ENCODE measurements around the gene IL20RB. TPM values are rescaled to one million over a fixed set of nuclear protein-coding genes. Genes with fewer than 3 reads are reported as not detected.

IL20RB gene
- polyA plus RNA-seq, 3 donors, result 0.16 to 1.2 TPM; not detected in 1

- Mint-ChIP-seq H3K27ac (peak overlapping the region in 1 of 7 donors; percentile 43), H3K36me3 (peaks cover 21 to 23% of the 10 kb centered on the region in 2 donors), H3K4me3 (no peak overlapping the region), H3K9me3 (no peaks in the 10 kb centered on the region), H3K4me1 (peaks cover 29% of the 10 kb centered on the region), H3K27me3 (ENCODE audit: low read depth in 3 of 3) (no peaks in the 10 kb centered on the region)
- intact Hi-C loops (cut with micrococcal nuclease), result no loop called here
- Histone ChIP-seq H3K79me2 (ENCODE audit: insufficient read depth, low read length) (peaks cover 56% of the 10 kb centered on the region), H4K20me1 (ENCODE audit: insufficient read depth, low read length) (peaks cover 62% of the 10 kb centered on the region), H3K4me2 (replicated peaks; ENCODE audit: extremely low read depth, low read length, poor library complexity, severe bottlenecking) (no peak overlapping the region), H3K9me3 (replicated peaks in 1 of 2; ENCODE audit: control insufficient read depth in 1 of 2, insufficient read depth in 1 of 2, low read length in 2 of 2) (no peaks in the 10 kb centered on the region), H3K27me3 (ENCODE audit: control insufficient read depth in 2 of 2, insufficient read depth in 2 of 2, low read length in 2 of 2) (no peaks in the 10 kb centered on the region), H2AFZ (ENCODE audit: insufficient read depth, low read depth, low read length, poor library complexity, severe bottlenecking) (no peak overlapping the region), H3K27ac (ENCODE audit: low read depth in 1 of 2, low read length in 2 of 2) (peak overlapping the region in 1 of 2 donors; percentile 17), H3K9ac (ENCODE audit: insufficient read depth, low read length, poor library complexity, severe bottlenecking) (no peak overlapping the region), H3K4me1 (ENCODE audit: control insufficient read depth in 1 of 2, insufficient read depth in 2 of 2, low read length in 2 of 2) (peaks cover 12 to 26% of the 10 kb centered on the region in 2 donors), H3K4me3 (replicated peaks in 1 of 3; ENCODE audit: low read depth in 2 of 3, low read length in 3 of 3) (no peak overlapping the region), H3K36me3 (replicated peaks in 1 of 2; ENCODE audit: control insufficient read depth in 1 of 2, insufficient read depth in 2 of 2, low read length in 2 of 2) (peaks cover 9 to 23% of the 10 kb centered on the region in 2 donors)
- no peak for TF ChIP-seq CTCF (IDR thresholded peaks at IDR 0.05)
- WGBS (ENCODE audit: insufficient coverage), result no CpG with 5 or more reads among the region's 3 CpGs
- DNase-seq, result no peak
Measured at GRCh38 chr3:136943436-136943835, 14.3 kb upstream of the IL20RB start.

GRCh38 chr3:136946978-136947377 lies 10.8 kb upstream of the IL20RB start:
- no peak for DNase-seq
- peaks cover 19 to 35% of the 10 kb centered on the region in 2 donors for H3K4me1 ChIP-seq (ENCODE audit: control insufficient read depth in 1 of 2, insufficient read depth in 2 of 2, low read length in 2 of 2)
- H3K9ac ChIP-seq (ENCODE audit: insufficient read depth, low read length, poor library complexity, severe bottlenecking), result no peak overlapping the region
- no peak overlapping the region for H3K4me3 Mint-ChIP-seq
- no peak overlapping the region for H3K4me2 ChIP-seq (replicated peaks; ENCODE audit: extremely low read depth, low read length, poor library complexity, severe bottlenecking)
- peaks cover 21 to 27% of the 10 kb centered on the region in 2 donors for H3K36me3 Mint-ChIP-seq
- H4K20me1 ChIP-seq (ENCODE audit: insufficient read depth, low read length), result peaks cover 33% of the 10 kb centered on the region
- peaks cover 9 to 24% of the 10 kb centered on the region in 2 donors for H3K36me3 ChIP-seq (replicated peaks in 1 of 2; ENCODE audit: control insufficient read depth in 1 of 2, insufficient read depth in 2 of 2, low read length in 2 of 2)
- H3K27ac ChIP-seq (ENCODE audit: low read depth in 1 of 2, low read length in 2 of 2), result no peak overlapping the region
- no peaks in the 10 kb centered on the region for H3K27me3 Mint-ChIP-seq (ENCODE audit: low read depth in 3 of 3)
- H3K4me3 ChIP-seq (replicated peaks in 1 of 3; ENCODE audit: low read depth in 2 of 3, low read length in 3 of 3), result no peak overlapping the region
- no peak overlapping the region for H3K27ac Mint-ChIP-seq
- H3K9me3 Mint-ChIP-seq, result no peaks in the 10 kb centered on the region
- WGBS (ENCODE audit: insufficient coverage), result no CpG with 5 or more reads among the region's 1 CpG
- no peak overlapping the region for H2AFZ ChIP-seq (ENCODE audit: insufficient read depth, low read depth, low read length, poor library complexity, severe bottlenecking)
- intact Hi-C loops (cut with micrococcal nuclease), result no loop called here
- H3K9me3 ChIP-seq (replicated peaks in 1 of 2; ENCODE audit: control insufficient read depth in 1 of 2, insufficient read depth in 1 of 2, low read length in 2 of 2), result no peaks in the 10 kb centered on the region
- no peaks in the 10 kb centered on the region for H3K27me3 ChIP-seq (ENCODE audit: control insufficient read depth in 2 of 2, insufficient read depth in 2 of 2, low read length in 2 of 2)
- H3K79me2 ChIP-seq (ENCODE audit: insufficient read depth, low read length), result peaks cover 22% of the 10 kb centered on the region
- TF ChIP-seq CTCF (IDR thresholded peaks at IDR 0.05), result no peak
- H3K4me1 Mint-ChIP-seq, result peaks cover 37% of the 10 kb centered on the region
